Bronchial epithelial cell (primary cell): Measurements from ENCODE around the gene FLNC. TPM values are rescaled to one million over a fixed set of nuclear protein-coding genes. Genes with fewer than 3 reads are reported as not detected.

Experiments used
- DNase-seq: peaks from one replicate; pipeline ENCODE4 v3.0.0-alpha.2; 2010; ENCODE audit warnings: low read depth
- FAIRE-seq: peaks from 2 replicates; lab custom pipeline; 2011; peaks lifted over from hg19 to GRCh38; lab: Jason Lieb, UNC
- H3K27me3 ChIP-seq: 2 replicates; pipeline ENCODE4 v1.5.1; 2011; ENCODE audit warnings: low read length; ENCODE audit not compliant: control insufficient read depth, insufficient read depth
- H3K36me3 ChIP-seq: 2 replicates; pipeline ENCODE4 v1.5.1; 2011; ENCODE audit warnings: low read length; ENCODE audit not compliant: control insufficient read depth, insufficient read depth
- H3K4me3 ChIP-seq: 2 replicates; pipeline ENCODE4 v1.5.1; 2011; ENCODE audit warnings: mild to moderate bottlenecking, low read depth, low read length, control low read depth
- total RNA-seq: library from RNA; depleted of rRNA; stranded (reverse); fragments of >200 nt; gene quantifications from 2 replicates; pipeline ENCODE4 v1.2.1, GENCODE V29; 2014
- TF ChIP-seq, protein P1 (sequence below): IDR thresholded peaks from 2 replicates; pipeline ENCODE4 v1.5.1; 2011; ENCODE audit warnings: mild to moderate bottlenecking, moderate library complexity, low read length, control low read depth, inconsistent platforms; ENCODE audit not compliant: insufficient read depth, severe bottlenecking

The FLNC gene
- total RNA-seq, 1 donor from 2014 or later = 1.8 TPM

GRCh38 chr7:128859232-128860157, 29.3 kb downstream of the FLNC start:
- H3K4me3 ChIP-seq = no peak overlapping the region
- FAIRE-seq (no peak), DNase-seq (no peak)
- TF ChIP-seq, protein P1, sequence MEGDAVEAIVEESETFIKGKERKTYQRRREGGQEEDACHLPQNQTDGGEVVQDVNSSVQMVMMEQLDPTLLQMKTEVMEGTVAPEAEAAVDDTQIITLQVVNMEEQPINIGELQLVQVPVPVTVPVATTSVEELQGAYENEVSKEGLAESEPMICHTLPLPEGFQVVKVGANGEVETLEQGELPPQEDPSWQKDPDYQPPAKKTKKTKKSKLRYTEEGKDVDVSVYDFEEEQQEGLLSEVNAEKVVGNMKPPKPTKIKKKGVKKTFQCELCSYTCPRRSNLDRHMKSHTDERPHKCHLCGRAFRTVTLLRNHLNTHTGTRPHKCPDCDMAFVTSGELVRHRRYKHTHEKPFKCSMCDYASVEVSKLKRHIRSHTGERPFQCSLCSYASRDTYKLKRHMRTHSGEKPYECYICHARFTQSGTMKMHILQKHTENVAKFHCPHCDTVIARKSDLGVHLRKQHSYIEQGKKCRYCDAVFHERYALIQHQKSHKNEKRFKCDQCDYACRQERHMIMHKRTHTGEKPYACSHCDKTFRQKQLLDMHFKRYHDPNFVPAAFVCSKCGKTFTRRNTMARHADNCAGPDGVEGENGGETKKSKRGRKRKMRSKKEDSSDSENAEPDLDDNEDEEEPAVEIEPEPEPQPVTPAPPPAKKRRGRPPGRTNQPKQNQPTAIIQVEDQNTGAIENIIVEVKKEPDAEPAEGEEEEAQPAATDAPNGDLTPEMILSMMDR = no peak
- no peaks in the 10 kb centered on the region for H3K27me3 ChIP-seq
- H3K36me3 ChIP-seq = no peaks in the 10 kb centered on the region

DNA sequence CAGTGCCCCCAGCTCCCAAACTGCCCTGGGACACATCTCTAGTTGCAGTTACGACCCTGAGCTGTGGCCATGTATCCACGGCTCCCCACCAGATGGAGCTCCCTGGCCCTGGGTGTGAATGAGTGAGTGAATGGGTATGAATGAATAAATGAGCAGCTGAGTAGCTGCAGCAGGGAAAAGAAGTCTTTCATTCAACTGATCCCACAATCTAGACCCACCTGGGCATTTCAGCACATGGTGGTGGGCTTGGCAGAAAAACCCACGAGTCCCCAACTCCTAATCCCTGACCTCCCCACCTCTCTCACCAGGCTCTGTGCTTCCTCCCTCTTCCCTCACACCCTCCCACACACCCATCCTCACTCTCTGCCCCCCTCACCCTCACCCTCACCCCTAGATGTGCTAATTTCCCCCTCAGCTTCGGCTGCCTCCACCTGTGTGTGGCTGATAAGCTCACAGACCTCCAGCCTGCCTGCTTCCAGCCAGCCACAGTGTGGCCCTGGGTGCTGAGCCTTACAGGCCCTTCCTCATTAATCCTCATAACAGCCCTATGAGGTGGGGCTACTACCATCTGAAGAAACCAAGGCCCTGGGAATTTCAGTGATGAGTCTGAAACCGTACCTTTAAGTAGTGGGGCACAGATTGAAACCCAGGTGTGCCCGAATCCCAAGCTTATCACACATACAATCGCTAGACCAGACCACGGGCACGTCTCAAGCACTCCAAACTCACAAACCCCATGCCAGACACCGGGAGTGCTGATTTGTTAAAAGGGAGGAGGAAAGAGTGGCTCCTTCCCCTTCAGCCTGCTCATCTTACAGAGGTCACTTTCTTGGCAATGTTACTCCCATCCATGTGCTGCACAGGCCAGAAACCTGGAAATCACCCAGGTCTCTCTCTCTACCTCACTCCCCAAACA, 30.2 kb downstream of the FLNC start:
- TF ChIP-seq, protein P1 = peak; percentile 22
- H3K4me3 ChIP-seq = no peak overlapping the region
- peak; percentile 10 for DNase-seq
- no peaks in the 10 kb centered on the region for H3K27me3 ChIP-seq
- H3K36me3 ChIP-seq = peaks cover 6% of the 10 kb centered on the region
- FAIRE-seq = no peak

GRCh38 chr7:128861957-128862570, 31.9 kb downstream of the FLNC start:
- peaks cover 10% of the 10 kb centered on the region for H3K36me3 ChIP-seq
- FAIRE-seq (no peak), DNase-seq (no peak)
- H3K27me3 ChIP-seq = no peaks in the 10 kb centered on the region
- H3K4me3 ChIP-seq = peak overlapping the region; percentile 19
- TF ChIP-seq, protein P1 = no peak

DNA sequence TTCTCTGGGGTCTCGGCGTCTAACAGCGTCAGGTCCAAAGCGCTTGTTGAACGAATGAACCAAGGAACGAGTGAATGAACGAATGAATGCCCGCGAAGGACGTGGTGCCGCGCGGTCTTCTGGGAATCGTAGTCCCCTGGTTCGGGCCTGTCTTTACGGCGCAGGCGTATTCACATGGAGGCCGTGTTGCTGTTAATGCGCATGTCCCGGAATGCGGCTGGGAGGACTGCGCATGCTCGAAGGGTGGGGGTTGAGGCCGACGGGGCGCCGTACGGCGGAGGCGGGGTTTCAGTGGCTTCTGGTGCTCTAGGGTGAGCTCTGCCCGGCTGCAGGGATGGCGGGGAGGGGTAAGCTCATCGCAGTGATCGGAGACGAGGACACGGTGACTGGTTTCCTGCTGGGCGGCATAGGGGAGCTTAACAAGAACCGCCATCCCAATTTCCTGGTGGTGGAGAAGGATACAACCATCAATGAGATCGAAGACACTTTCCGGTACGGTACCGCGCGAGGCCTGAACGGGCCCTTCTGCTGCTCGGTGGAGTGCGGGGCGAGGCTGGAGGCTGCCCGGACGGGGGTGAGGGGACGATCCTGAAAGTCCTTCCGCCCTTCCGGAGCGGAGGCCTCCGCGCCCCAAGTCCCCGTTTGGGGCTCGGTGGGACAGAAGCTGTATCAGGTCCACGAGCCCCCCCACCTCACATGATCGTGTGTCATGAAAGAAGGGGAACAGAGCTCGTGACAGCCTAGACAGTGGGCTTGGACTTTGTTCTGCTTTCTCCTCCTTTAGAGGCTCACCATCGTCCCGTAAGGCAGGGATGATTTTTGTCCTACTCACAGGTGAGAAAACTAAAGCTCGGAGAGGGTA, 32.6 kb downstream of the FLNC start, which contains the start of gene ATP6V1F:
Gene ATP6V1F, plus strand, starts transcription at position 286 of the 862 bp plus-strand sequence. Its CDS starts 49 bp downstream, at position 335.
- TF ChIP-seq, protein P1 = no peak
- DNase-seq (peak; percentile 92), FAIRE-seq (no peak)
- H3K27me3 ChIP-seq = no peaks in the 10 kb centered on the region
- H3K4me3 ChIP-seq = peak within 1 kb of the TSS; percentile 78
- peaks cover 10% of the 10 kb centered on the region for H3K36me3 ChIP-seq
